ENCODE results near the gene SMIM29.

The SMIM29 gene

GRCh38 chr6:34278833-34279232 lies 30.0 kb upstream of the SMIM29 start:
- Histone ChIP-seq H3F3A (ENCODE audit: control insufficient read depth, insufficient read depth) (peaks cover 5% of the 10 kb centered on the region; the same call in 1 of the 2 replicates), H4K20me1 (ENCODE audit: control insufficient read depth, insufficient read depth, low read depth, low read length) (no peaks in the 10 kb centered on the region), H3K4me1 (ENCODE audit: control insufficient read depth, low read length) (peaks cover 4% of the 10 kb centered on the region), H3K36me3 (ENCODE audit: control insufficient read depth, low read length) (no peaks in the 10 kb centered on the region), H3K27ac (ENCODE audit: low read depth, low read length) (no peak overlapping the region), H3K27me3 (ENCODE audit: control insufficient read depth, low read length) (no peaks in the 10 kb centered on the region), H3K4me3 (ENCODE audit: low read length) (no peak overlapping the region), H3K79me2 (ENCODE audit: control insufficient read depth, low read length) (no peaks in the 10 kb centered on the region), H3K4me2 (ENCODE audit: low read length) (no peak overlapping the region), H3K9me2 (replicated peaks; ENCODE audit: control insufficient read depth, low read length) (no peaks in the 10 kb centered on the region), H3K9me3 (ENCODE audit: control insufficient read depth, insufficient read depth, low read length) (no peaks in the 10 kb centered on the region)
- TF ChIP-seq CTCF (IDR thresholded peaks at IDR 0.05; ENCODE audit: low read depth, low read length, poor library complexity, severe bottlenecking), result no peak
- no peak for TF ChIP-seq EZH2phosphoT487 (IDR thresholded peaks at IDR 0.05; ENCODE audit: borderline replicate concordance, low read length)

GRCh38 chr6:34277763-34278112 lies 28.9 kb upstream of the SMIM29 start:
- no peak overlapping the region for H3K4me2 ChIP-seq (ENCODE audit: low read length)
- no peaks in the 10 kb centered on the region for H3K36me3 ChIP-seq (ENCODE audit: control insufficient read depth, low read length)
- H3K27me3 ChIP-seq (ENCODE audit: control insufficient read depth, low read length), result peaks cover 3% of the 10 kb centered on the region; the same call in 1 of the 2 replicates
- no peaks in the 10 kb centered on the region for H3K9me3 ChIP-seq (ENCODE audit: control insufficient read depth, insufficient read depth, low read length)
- no peak overlapping the region for H3K4me3 ChIP-seq (ENCODE audit: low read length)
- no peak overlapping the region for H3K27ac ChIP-seq (ENCODE audit: low read depth, low read length)
- H4K20me1 ChIP-seq (ENCODE audit: control insufficient read depth, insufficient read depth, low read depth, low read length), result no peaks in the 10 kb centered on the region
- TF ChIP-seq CTCF (IDR thresholded peaks at IDR 0.05; ENCODE audit: low read depth, low read length, poor library complexity, severe bottlenecking), result no peak
- no peak for TF ChIP-seq EZH2phosphoT487 (IDR thresholded peaks at IDR 0.05; ENCODE audit: borderline replicate concordance, low read length)
- peaks cover 11% of the 10 kb centered on the region for H3K4me1 ChIP-seq (ENCODE audit: control insufficient read depth, low read length)
- no peaks in the 10 kb centered on the region for H3K79me2 ChIP-seq (ENCODE audit: control insufficient read depth, low read length)
- H3K9me2 ChIP-seq (replicated peaks; ENCODE audit: control insufficient read depth, low read length), result no peaks in the 10 kb centered on the region
- peaks cover 5% of the 10 kb centered on the region; the same call in 1 of the 2 replicates for H3F3A ChIP-seq (ENCODE audit: control insufficient read depth, insufficient read depth)

GRCh38 chr6:34276881-34277762 lies 28.3 kb upstream of the SMIM29 start:
- peaks cover 13% of the 10 kb centered on the region for H3K4me1 ChIP-seq (ENCODE audit: control insufficient read depth, low read length)
- no peaks in the 10 kb centered on the region for H3K9me3 ChIP-seq (ENCODE audit: control insufficient read depth, insufficient read depth, low read length)
- peaks cover 5% of the 10 kb centered on the region; the same call in 1 of the 2 replicates for H3F3A ChIP-seq (ENCODE audit: control insufficient read depth, insufficient read depth)
- no peak overlapping the region for H3K4me2 ChIP-seq (ENCODE audit: low read length)
- TF ChIP-seq EZH2phosphoT487 (IDR thresholded peaks at IDR 0.05; ENCODE audit: borderline replicate concordance, low read length) (no peak), CTCF (IDR thresholded peaks at IDR 0.05; ENCODE audit: low read depth, low read length, poor library complexity, severe bottlenecking) (no peak)
- H3K4me3 ChIP-seq (ENCODE audit: low read length), result no peak overlapping the region
- no peaks in the 10 kb centered on the region for H3K36me3 ChIP-seq (ENCODE audit: control insufficient read depth, low read length)
- no peak overlapping the region for H3K27ac ChIP-seq (ENCODE audit: low read depth, low read length)
- no peaks in the 10 kb centered on the region for H3K79me2 ChIP-seq (ENCODE audit: control insufficient read depth, low read length)
- H3K9me2 ChIP-seq (replicated peaks; ENCODE audit: control insufficient read depth, low read length), result no peaks in the 10 kb centered on the region
- H4K20me1 ChIP-seq (ENCODE audit: control insufficient read depth, insufficient read depth, low read depth, low read length), result no peaks in the 10 kb centered on the region
- peaks cover 3% of the 10 kb centered on the region; the same call in 1 of the 2 replicates for H3K27me3 ChIP-seq (ENCODE audit: control insufficient read depth, low read length)

All from DOHH2 (cell line).